Measurements from ENCODE around the gene PLEKHN1. TPM values are rescaled to one million over a fixed set of nuclear protein-coding genes. Genes with fewer than 3 reads are reported as not detected.

PLEKHN1 gene
- total and polyA plus RNA-seq, 2 experiments from 2014 or later, result 1.7 to 2.1 TPM

GRCh38 chr1:940107-941014, 25.9 kb upstream of the PLEKHN1 start:
- no peak for TF ChIP-seq EZH2phosphoT487 (IDR thresholded peaks at IDR 0.05; ENCODE audit: insufficient read depth, low read depth)
- TF ChIP-seq EZH2 (IDR thresholded peaks at IDR 0.05; ENCODE audit: insufficient read depth, poor library complexity, severe bottlenecking), result no peak
- no peaks in the 10 kb centered on the region for H4K20me1 ChIP-seq (ENCODE audit: insufficient read depth)
- H3K4me1 ChIP-seq (ENCODE audit: insufficient read depth), result peaks cover 25% of the 10 kb centered on the region; the same call in 1 of the 2 replicates
- peak overlapping the region; percentile 44 for H3K4me2 ChIP-seq (ENCODE audit: unreplicated experiment)
- H3K36me3 ChIP-seq (ENCODE audit: low read depth), result no peaks in the 10 kb centered on the region
- H3K4me3 ChIP-seq, result peak overlapping the region; percentile 47
- H3F3A ChIP-seq (ENCODE audit: insufficient read depth), result peaks cover 16% of the 10 kb centered on the region; the same call in 1 of the 2 replicates
- no peaks in the 10 kb centered on the region for H3K9me3 ChIP-seq (ENCODE audit: low read depth)
- H3K27ac ChIP-seq, result peak overlapping the region; percentile 73
- H3K9me2 ChIP-seq (ENCODE audit: insufficient read depth), result no peaks in the 10 kb centered on the region
- peak overlapping the region; percentile 36 for H2AFZ ChIP-seq
- 4% methylated on average over 52 to 82 of the region's 86 CpGs for WGBS, 2 experiments (ENCODE audit: low coverage in 1 of 2, low lambda C conversion rate in 2 of 2, missing lambda C conversion rate in 2 of 2)
- DNase-seq, result peak; percentile 80
- in situ Hi-C loops (cut with MboI), result no loop called here
- no peaks in the 10 kb centered on the region for H3K27me3 ChIP-seq (replicated peaks; ENCODE audit: insufficient read depth)
- H3K9ac ChIP-seq, result peak overlapping the region; percentile 70
- no peaks in the 10 kb centered on the region for H3K79me2 ChIP-seq (ENCODE audit: insufficient read depth)

- Histone ChIP-seq H3K9ac (peak overlapping the region; percentile 70), H3K27me3 (replicated peaks; ENCODE audit: insufficient read depth) (no peaks in the 10 kb centered on the region), H3K27ac (peak overlapping the region; percentile 73), H3K79me2 (ENCODE audit: insufficient read depth) (no peaks in the 10 kb centered on the region), H3K4me1 (ENCODE audit: insufficient read depth) (peaks cover 25% of the 10 kb centered on the region; the same call in 1 of the 2 replicates), H3K9me3 (ENCODE audit: low read depth) (no peaks in the 10 kb centered on the region), H2AFZ (peak overlapping the region; percentile 53), H3K9me2 (ENCODE audit: insufficient read depth) (no peaks in the 10 kb centered on the region), H3F3A (ENCODE audit: insufficient read depth) (peaks cover 16% of the 10 kb centered on the region; the same call in 1 of the 2 replicates), H3K36me3 (ENCODE audit: low read depth) (no peaks in the 10 kb centered on the region), H4K20me1 (ENCODE audit: insufficient read depth) (no peaks in the 10 kb centered on the region), H3K4me2 (ENCODE audit: unreplicated experiment) (peak overlapping the region; percentile 44), H3K4me3 (peak overlapping the region; percentile 57; the same call in 1 of the 2 replicates)
- peak; percentile 27 for DNase-seq
- TF ChIP-seq EZH2phosphoT487 (IDR thresholded peaks at IDR 0.05; ENCODE audit: insufficient read depth, low read depth) (no peak), EZH2 (IDR thresholded peaks at IDR 0.05; ENCODE audit: insufficient read depth, poor library complexity, severe bottlenecking) (no peak)
- WGBS, 2 experiments (ENCODE audit: low coverage in 1 of 2, low lambda C conversion rate in 2 of 2, missing lambda C conversion rate in 2 of 2), result 15 to 22% methylated on average over 33 to 36 of the region's 36 CpGs
- in situ Hi-C loops (cut with MboI), result no loop called here
Measured at GRCh38 chr1:941015-941587, 25.2 kb upstream of the PLEKHN1 start.

- no peaks in the 10 kb centered on the region for H3K79me2 ChIP-seq (ENCODE audit: insufficient read depth)
- no peaks in the 10 kb centered on the region for H3K27me3 ChIP-seq (replicated peaks; ENCODE audit: insufficient read depth)
- H3K27ac ChIP-seq, result peak overlapping the region; percentile 73
- DNase-seq, result peak; percentile 95
- peak overlapping the region; percentile 57 for H3K4me3 ChIP-seq
- in situ Hi-C loops (cut with MboI), result no loop called here
- H3F3A ChIP-seq (ENCODE audit: insufficient read depth), result peaks cover 16% of the 10 kb centered on the region; the same call in 1 of the 2 replicates
- H3K4me1 ChIP-seq (ENCODE audit: insufficient read depth), result peaks cover 25% of the 10 kb centered on the region; the same call in 1 of the 2 replicates
- H3K9me2 ChIP-seq (ENCODE audit: insufficient read depth), result no peaks in the 10 kb centered on the region
- H3K4me2 ChIP-seq (ENCODE audit: unreplicated experiment), result peak overlapping the region; percentile 43
- no peak for TF ChIP-seq EZH2 (IDR thresholded peaks at IDR 0.05; ENCODE audit: insufficient read depth, poor library complexity, severe bottlenecking)
- TF ChIP-seq EZH2phosphoT487 (IDR thresholded peaks at IDR 0.05; ENCODE audit: insufficient read depth, low read depth), result no peak
- 2% methylated on average over 20 to 63 of the region's 98 CpGs for WGBS, 2 experiments (ENCODE audit: low coverage in 1 of 2, low lambda C conversion rate in 2 of 2, missing lambda C conversion rate in 2 of 2)
- H2AFZ ChIP-seq, result peak overlapping the region; percentile 53; the same call in 1 of the 2 replicates
- no peaks in the 10 kb centered on the region for H3K36me3 ChIP-seq (ENCODE audit: low read depth)
- H3K9me3 ChIP-seq (ENCODE audit: low read depth), result no peaks in the 10 kb centered on the region
- no peaks in the 10 kb centered on the region for H4K20me1 ChIP-seq (ENCODE audit: insufficient read depth)
- peak overlapping the region; percentile 70 for H3K9ac ChIP-seq
Measured at GRCh38 chr1:941588-942383, 24.5 kb upstream of the PLEKHN1 start.

- H3K4me1 ChIP-seq (ENCODE audit: insufficient read depth), result peaks cover 25% of the 10 kb centered on the region; the same call in 1 of the 2 replicates
- 4% methylated on average over 4 to 37 of the region's 48 CpGs for WGBS, 2 experiments (ENCODE audit: low coverage in 1 of 2, low lambda C conversion rate in 2 of 2, missing lambda C conversion rate in 2 of 2)
- H4K20me1 ChIP-seq (ENCODE audit: insufficient read depth), result no peaks in the 10 kb centered on the region
- no peak overlapping the region for H2AFZ ChIP-seq
- H3K27me3 ChIP-seq (replicated peaks; ENCODE audit: insufficient read depth), result no peaks in the 10 kb centered on the region
- no peaks in the 10 kb centered on the region for H3K36me3 ChIP-seq (ENCODE audit: low read depth)
- peak overlapping the region; percentile 43 for H3K4me2 ChIP-seq (ENCODE audit: unreplicated experiment)
- H3K4me3 ChIP-seq, result peak overlapping the region; percentile 57
- DNase-seq, result peak; percentile 67
- TF ChIP-seq EZH2phosphoT487 (IDR thresholded peaks at IDR 0.05; ENCODE audit: insufficient read depth, low read depth), result no peak
- TF ChIP-seq EZH2 (IDR thresholded peaks at IDR 0.05; ENCODE audit: insufficient read depth, poor library complexity, severe bottlenecking), result no peak
- H3F3A ChIP-seq (ENCODE audit: insufficient read depth), result peaks cover 16% of the 10 kb centered on the region; the same call in 1 of the 2 replicates
- no peaks in the 10 kb centered on the region for H3K9me2 ChIP-seq (ENCODE audit: insufficient read depth)
- no peaks in the 10 kb centered on the region for H3K79me2 ChIP-seq (ENCODE audit: insufficient read depth)
- H3K9me3 ChIP-seq (ENCODE audit: low read depth), result no peaks in the 10 kb centered on the region
- peak overlapping the region; percentile 73 for H3K27ac ChIP-seq
- in situ Hi-C loops (cut with MboI), result no loop called here
- H3K9ac ChIP-seq, result peak overlapping the region; percentile 70
Measured at GRCh38 chr1:942411-942821, 23.9 kb upstream of the PLEKHN1 start.
